Measurements from ENCODE around the gene SSH3. TPM values are rescaled to one million over a fixed set of nuclear protein-coding genes. Genes with fewer than 3 reads are reported as not detected.

Gene SSH3
- total RNA-seq, 2 donors from 2014 or later = 19.2 to 32.3 TPM

DNA sequence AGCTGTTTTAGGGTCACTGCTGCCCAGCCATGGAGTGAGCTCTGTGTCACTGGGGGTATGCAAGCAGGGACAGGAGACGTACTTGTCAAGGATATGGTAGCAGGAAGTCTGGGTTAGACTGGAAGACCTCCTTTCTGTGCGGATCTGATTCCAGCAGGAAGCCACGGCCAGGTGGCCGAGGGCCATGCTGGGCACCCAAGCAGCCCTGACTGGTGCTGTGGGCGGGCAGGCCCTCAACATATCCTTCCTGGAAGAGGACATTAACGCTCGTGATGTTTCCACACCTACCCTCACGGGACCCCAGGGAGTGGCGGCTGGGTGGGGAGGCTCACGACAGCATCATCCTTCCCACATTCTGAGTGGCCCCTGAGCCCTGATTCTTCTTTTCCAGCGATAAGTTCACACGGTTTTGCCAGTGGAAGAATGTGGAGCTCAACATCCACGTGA, 23.0 kb upstream of the SSH3 start:
- H3K27ac Mint-ChIP-seq = peak overlapping the region; percentile 99 to 100
- ATAC-seq = no peak
- peaks cover 33 to 39% of the 10 kb centered on the region in 2 donors for H3K4me1 Mint-ChIP-seq (ENCODE audit: low read depth in 2 of 2)
- no peaks in the 10 kb centered on the region for H3K36me3 Mint-ChIP-seq
- DNase-seq (ENCODE audit: low spot score) = no peak
- H3K9me3 Mint-ChIP-seq = no peaks in the 10 kb centered on the region
- no peaks in the 10 kb centered on the region for H3K27me3 Mint-ChIP-seq
- no peak overlapping the region for H3K4me3 Mint-ChIP-seq

DNA sequence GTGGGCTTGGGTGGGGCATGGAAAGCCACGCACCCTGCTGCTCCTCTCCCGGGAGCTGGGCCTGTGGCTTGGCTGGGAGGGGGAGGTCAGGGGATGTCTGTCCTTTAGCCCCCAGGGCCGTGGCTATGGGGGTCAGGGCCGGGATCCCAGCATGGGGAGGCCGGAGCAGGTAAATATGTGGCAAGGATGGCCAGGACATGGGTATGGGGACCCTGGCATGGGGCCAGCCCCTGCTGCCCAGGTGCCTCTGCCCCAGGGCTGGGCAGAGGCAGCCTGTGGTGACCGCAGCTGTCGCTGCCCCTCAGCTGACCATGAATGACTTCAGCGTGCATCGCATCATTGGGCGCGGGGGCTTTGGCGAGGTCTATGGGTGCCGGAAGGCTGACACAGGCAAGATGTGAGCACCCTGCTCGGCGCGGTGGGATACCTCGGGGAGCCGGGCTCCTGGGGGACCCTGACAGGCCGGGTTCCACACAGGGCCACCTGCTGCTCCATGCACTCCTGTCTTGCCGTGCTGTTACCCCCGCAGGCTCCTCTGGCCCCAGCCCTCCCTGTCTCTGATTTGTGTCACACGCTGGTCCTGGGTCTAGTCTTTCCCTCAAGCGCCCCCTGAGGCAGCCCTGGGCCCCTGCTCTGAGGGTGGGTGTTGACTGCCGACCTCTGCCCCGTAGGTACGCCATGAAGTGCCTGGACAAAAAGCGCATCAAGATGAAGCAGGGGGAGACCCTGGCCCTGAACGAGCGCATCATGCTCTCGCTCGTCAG, 22.4 kb upstream of the SSH3 start:
- Mint-ChIP-seq H3K4me1 (ENCODE audit: low read depth in 2 of 2) (peaks cover 29 to 33% of the 10 kb centered on the region in 2 donors), H3K4me3 (no peak overlapping the region), H3K27ac (peak overlapping the region; percentile 99 to 100), H3K9me3 (no peaks in the 10 kb centered on the region), H3K27me3 (no peaks in the 10 kb centered on the region), H3K36me3 (no peaks in the 10 kb centered on the region)
- ATAC-seq = no peak
- peak; percentile 55 for DNase-seq (ENCODE audit: low spot score)

DNA sequence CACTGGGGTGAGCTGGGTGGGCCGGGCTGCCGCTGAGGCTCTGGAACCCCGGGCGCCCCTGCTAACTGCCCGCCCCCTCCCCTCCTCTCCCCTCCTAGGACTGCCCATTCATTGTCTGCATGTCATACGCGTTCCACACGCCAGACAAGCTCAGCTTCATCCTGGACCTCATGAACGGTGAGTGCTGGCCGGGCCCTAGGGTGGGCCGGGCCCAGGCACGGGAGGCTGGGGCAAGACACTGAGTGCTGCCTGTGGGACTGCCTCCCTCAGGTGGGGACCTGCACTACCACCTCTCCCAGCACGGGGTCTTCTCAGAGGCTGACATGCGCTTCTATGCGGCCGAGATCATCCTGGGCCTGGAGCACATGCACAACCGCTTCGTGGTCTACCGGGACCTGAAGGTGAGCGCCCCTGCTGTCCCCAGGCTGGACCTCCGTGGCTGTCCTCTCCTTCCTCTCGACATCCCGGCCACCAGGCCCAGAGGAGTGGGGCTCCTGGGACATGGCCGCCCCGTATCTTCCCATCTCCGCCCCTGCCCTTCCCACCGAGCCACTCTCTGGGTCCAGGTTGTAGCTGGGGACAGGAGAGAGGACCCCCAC, 21.7 kb upstream of the SSH3 start:
- H3K9me3 Mint-ChIP-seq = no peaks in the 10 kb centered on the region
- DNase-seq (ENCODE audit: low spot score) = peak; percentile 55
- peaks cover 28 to 30% of the 10 kb centered on the region in 2 donors for H3K4me1 Mint-ChIP-seq (ENCODE audit: low read depth in 2 of 2)
- H3K27ac Mint-ChIP-seq = peak overlapping the region in 1 of 2 donors; percentile 53
- no peaks in the 10 kb centered on the region for H3K27me3 Mint-ChIP-seq
- no peak overlapping the region for H3K4me3 Mint-ChIP-seq
- ATAC-seq = no peak
- no peaks in the 10 kb centered on the region for H3K36me3 Mint-ChIP-seq

DNA sequence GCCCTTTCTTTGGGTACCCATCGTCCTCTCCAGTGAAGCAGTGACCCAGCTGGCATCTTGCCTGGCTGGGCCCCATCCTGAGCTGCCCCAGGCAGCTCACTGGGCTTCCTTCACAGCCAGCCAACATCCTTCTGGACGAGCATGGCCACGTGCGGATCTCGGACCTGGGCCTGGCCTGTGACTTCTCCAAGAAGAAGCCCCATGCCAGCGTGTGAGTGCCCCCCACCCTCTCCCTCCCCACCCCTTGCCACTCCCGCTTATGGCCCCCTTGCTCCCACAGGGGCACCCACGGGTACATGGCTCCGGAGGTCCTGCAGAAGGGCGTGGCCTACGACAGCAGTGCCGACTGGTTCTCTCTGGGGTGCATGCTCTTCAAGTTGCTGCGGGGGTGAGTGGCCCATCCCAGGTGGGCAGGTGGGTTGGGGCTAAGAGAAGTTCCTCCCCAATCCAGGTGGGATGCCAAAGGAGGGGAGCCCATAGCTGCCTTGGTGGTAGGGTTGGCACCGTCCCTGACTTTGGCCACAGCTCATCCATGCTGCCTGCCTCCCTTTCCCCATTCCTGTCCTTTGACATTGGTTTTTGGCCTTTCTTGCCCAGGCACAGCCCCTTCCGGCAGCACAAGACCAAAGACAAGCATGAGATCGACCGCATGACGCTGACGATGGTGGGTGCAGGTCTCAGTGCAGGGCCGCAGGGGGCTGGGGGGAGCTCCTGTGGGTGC, 21.0 kb upstream of the SSH3 start:
- H3K27me3 Mint-ChIP-seq = no peaks in the 10 kb centered on the region
- no peaks in the 10 kb centered on the region for H3K36me3 Mint-ChIP-seq
- no peaks in the 10 kb centered on the region for H3K9me3 Mint-ChIP-seq
- H3K4me3 Mint-ChIP-seq = no peak overlapping the region
- DNase-seq (ENCODE audit: low spot score) (peak; percentile 49), ATAC-seq (no peak)
- peaks cover 28 to 30% of the 10 kb centered on the region in 2 donors for H3K4me1 Mint-ChIP-seq (ENCODE audit: low read depth in 2 of 2)
- H3K27ac Mint-ChIP-seq = peak overlapping the region; percentile 53 to 60

GRCh38 chr11:67282876-67283371, 20.4 kb upstream of the SSH3 start:
- DNase-seq (ENCODE audit: low spot score) = peak; percentile 37
- H3K36me3 Mint-ChIP-seq = no peaks in the 10 kb centered on the region

DNA sequence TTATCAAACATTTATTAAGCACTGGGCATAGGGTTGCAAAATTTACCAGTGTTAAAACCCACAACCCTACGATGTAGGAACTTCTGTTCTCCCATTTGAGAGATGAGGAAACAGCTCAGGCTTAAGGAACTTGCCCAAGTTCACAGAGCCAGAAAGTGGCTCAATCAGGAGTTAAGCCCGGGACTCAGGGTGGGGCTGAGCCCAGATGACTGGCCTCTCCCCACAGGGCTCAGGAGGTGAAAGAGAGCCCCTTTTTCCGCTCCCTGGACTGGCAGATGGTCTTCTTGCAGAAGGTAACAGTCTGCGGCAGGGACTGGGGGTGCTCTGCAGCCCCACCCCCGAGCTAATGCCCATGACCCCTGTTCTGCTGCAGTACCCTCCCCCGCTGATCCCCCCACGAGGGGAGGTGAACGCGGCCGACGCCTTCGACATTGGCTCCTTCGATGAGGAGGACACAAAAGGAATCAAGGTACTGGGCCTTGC, 19.8 kb upstream of the SSH3 start:
- no peak for ATAC-seq
- Mint-ChIP-seq H3K4me1 (ENCODE audit: low read depth in 2 of 2) (peaks cover 32 to 34% of the 10 kb centered on the region in 2 donors), H3K36me3 (no peaks in the 10 kb centered on the region), H3K27me3 (no peaks in the 10 kb centered on the region), H3K27ac (peak overlapping the region; percentile 53 to 68), H3K9me3 (no peaks in the 10 kb centered on the region), H3K4me3 (no peak overlapping the region)
- no peak for DNase-seq (ENCODE audit: low spot score)

More at GRCh38 chr11:67282876-67283371, 20.4 kb upstream of the SSH3 start:
- H3K4me1 Mint-ChIP-seq (ENCODE audit: low read depth in 2 of 2) = peaks cover 28 to 32% of the 10 kb centered on the region in 2 donors
- no peak for ATAC-seq
- H3K4me3 Mint-ChIP-seq = no peak overlapping the region
- no peaks in the 10 kb centered on the region for H3K27me3 Mint-ChIP-seq
- H3K9me3 Mint-ChIP-seq = no peaks in the 10 kb centered on the region
- peak overlapping the region; percentile 53 to 60 for H3K27ac Mint-ChIP-seq

GRCh38 chr11:67284811-67285540, 18.4 kb upstream of the SSH3 start:
- no peak for ATAC-seq
- Mint-ChIP-seq H3K4me1 (ENCODE audit: low read depth in 2 of 2) (peaks cover 22 to 31% of the 10 kb centered on the region in 2 donors), H3K36me3 (no peaks in the 10 kb centered on the region), H3K27ac (peak overlapping the region in 1 of 2 donors; percentile 100), H3K4me3 (peak overlapping the region; percentile 22), H3K9me3 (no peaks in the 10 kb centered on the region), H3K27me3 (no peaks in the 10 kb centered on the region)
- DNase-seq (ENCODE audit: low spot score) = no peak

DNA sequence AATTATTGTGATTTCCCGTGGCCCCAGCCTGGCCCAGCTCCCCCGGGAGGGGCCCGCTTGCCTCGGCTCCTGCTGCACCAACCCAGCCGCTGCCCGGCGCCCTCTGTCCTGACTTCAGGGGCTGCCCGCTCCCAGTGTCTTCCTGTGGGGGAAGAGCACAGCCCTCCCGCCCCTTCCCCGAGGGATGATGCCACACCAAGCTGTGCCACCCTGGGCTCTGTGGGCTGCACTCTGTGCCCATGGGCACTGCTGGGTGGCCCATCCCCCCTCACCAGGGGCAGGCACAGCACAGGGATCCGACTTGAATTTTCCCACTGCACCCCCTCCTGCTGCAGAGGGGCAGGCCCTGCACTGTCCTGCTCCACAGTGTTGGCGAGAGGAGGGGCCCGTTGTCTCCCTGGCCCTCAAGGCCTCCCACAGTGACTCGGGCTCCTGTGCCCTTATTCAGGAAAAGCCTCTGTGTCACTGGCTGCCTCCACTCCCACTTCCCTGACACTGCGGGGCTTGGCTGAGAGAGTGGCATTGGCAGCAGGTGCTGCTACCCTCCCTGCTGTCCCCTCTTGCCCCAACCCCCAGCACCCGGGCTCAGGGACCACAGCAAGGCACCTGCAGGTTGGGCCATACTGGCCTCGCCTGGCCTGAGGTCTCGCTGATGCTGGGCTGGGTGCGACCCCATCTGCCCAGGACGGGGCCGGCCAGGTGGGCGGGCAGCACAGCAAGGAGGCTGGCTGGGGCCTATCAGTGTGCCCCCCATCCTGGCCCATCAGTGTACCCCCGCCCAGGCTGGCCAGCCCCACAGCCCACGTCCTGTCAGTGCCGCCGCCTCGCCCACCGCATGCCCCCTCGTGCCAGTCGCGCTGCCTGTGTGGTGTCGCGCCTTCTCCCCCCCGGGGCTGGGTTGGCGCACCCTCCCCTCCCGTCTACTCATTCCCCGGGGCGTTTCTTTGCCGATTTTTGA, 17.5 kb upstream of the SSH3 start:
- Mint-ChIP-seq H3K36me3 (no peaks in the 10 kb centered on the region), H3K4me1 (ENCODE audit: low read depth in 2 of 2) (peaks cover 22 to 32% of the 10 kb centered on the region in 2 donors), H3K4me3 (peak overlapping the region; percentile 91), H3K9me3 (no peaks in the 10 kb centered on the region), H3K27me3 (no peaks in the 10 kb centered on the region), H3K27ac (peak overlapping the region; percentile 98 to 100)
- DNase-seq (ENCODE audit: low spot score) (no peak), ATAC-seq (no peak)

- Mint-ChIP-seq H3K36me3 (no peaks in the 10 kb centered on the region), H3K27ac (peak overlapping the region; percentile 98 to 100), H3K9me3 (no peaks in the 10 kb centered on the region), H3K4me1 (ENCODE audit: low read depth in 2 of 2) (peaks cover 22 to 34% of the 10 kb centered on the region in 2 donors), H3K27me3 (no peaks in the 10 kb centered on the region), H3K4me3 (peak overlapping the region; percentile 91)
- DNase-seq (ENCODE audit: low spot score) (no peak), ATAC-seq (no peak)
These were observed 16.6 kb upstream of the SSH3 start for GRCh38 chr11:67286621-67287333.

DNA sequence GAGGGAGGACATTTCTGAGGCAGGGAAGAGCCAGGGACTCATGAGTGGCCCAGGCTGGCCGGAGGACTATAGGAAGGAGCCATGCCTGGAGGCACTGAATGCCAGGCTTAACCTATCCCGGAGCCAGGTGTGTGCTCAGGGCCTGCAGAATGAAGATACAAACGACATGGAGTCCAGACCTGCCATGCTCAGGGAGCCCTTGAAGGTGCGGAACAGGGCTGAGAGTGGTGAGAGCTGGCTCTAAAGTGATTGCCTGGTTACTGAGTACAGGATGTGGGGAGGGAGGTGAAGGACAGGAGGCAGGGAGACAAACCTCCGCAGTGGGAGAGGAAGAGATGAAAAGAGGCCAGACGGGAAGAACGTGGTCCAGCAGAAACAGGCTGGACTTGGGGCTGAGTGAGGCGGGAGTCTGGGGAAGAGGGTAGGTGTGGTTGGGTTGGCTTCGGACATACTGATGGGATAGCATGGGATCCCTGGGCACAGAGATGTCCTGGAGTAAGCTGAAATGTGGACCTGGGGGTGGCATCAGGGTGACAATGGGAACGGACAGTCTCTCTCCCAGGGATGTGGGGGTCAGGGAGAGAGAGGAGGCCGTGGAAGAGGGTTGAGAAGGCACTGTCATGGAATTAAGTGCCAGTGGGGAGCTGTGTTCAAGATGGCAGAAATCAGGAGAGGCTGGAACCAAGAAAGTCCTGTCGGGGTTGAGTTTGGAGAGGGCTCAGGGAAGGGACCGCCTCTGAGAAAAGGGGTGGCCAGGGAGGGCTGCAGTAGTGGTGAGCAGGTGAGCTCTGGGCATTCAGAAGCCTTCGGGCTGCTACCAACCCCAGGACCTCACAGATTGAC, 15.8 kb upstream of the SSH3 start:
- DNase-seq (ENCODE audit: low spot score) (peak; percentile 74), ATAC-seq (peak in 1 of 2 donors; percentile 35)
- peaks cover 26 to 32% of the 10 kb centered on the region in 2 donors for H3K4me1 Mint-ChIP-seq (ENCODE audit: low read depth in 2 of 2)
- peak overlapping the region; percentile 91 for H3K4me3 Mint-ChIP-seq
- no peaks in the 10 kb centered on the region for H3K27me3 Mint-ChIP-seq
- H3K36me3 Mint-ChIP-seq = peaks cover 2% of the 10 kb centered on the region
- H3K9me3 Mint-ChIP-seq = no peaks in the 10 kb centered on the region
- peak overlapping the region; percentile 98 to 100 for H3K27ac Mint-ChIP-seq

GRCh38 chr11:67288198-67288451, 15.2 kb upstream of the SSH3 start:
- DNase-seq (ENCODE audit: low spot score) (no peak), ATAC-seq (peak in 1 of 2 donors; percentile 2)
- Mint-ChIP-seq H3K36me3 (peaks cover 8% of the 10 kb centered on the region), H3K9me3 (no peaks in the 10 kb centered on the region), H3K27me3 (no peaks in the 10 kb centered on the region), H3K4me1 (ENCODE audit: low read depth in 2 of 2) (peaks cover 32 to 38% of the 10 kb centered on the region in 2 donors), H3K27ac (peak overlapping the region; percentile 98 to 100), H3K4me3 (peak overlapping the region; percentile 91)
